ENCODE data around the gene RHOT2. TPM values are rescaled to one million over a fixed set of nuclear protein-coding genes. Genes with fewer than 3 reads are reported as not detected.

Gene RHOT2
- total and polyA plus RNA-seq, 9 of the 15 experiments (the other 6 are each of a cell fraction or from before 2014, with no cell fraction given), result 5.0 to 373 (median 112) TPM

DNA sequence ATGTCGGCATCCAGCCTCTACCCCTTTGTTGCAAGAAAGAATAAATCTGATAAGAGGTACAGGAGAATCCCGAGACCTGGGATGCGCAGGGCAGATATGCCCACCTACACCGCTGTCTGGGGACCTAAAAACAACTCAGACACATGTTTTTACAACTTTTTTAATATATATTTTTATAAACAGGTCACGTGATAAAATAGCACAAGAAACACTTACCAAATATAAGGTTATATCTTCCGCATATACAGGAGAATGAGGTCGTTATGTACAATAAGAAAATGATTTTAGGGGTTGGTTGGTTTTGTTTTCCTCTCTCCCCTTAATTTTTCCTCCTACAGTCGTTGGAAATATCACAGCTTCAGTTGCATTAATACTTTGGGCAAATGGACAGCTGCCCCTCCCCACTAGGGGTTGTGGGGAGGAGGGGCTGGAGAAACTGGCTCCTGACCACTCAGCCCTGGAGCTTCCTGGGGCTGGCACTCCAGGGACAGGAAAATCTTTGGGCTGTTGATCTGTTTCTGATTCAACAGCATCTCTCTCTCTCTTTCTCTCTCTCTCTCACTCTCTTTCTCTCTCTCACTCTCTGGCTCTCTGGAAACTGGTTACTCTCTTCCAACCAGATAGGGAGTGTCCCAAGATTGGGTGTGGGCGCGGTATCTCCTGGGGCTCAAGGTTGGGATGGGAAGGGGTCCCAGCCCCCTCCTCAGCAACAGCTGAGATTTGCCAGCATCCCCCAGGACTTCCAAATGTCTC, 24.6 kb downstream of the RHOT2 start:
- H3K27me3 ChIP-seq (ENCODE audit: control insufficient read depth in 2 of 2, insufficient read depth in 2 of 2, low read length in 2 of 2), result no peaks in the 10 kb centered on the region
- H3K4me2 ChIP-seq (ENCODE audit: insufficient read depth, low read length), result no peak overlapping the region
- H3K9ac ChIP-seq (ENCODE audit: insufficient read depth in 1 of 2, low read depth in 2 of 2, low read length in 2 of 2), result no peak overlapping the region
- no TSS peak for BruUV-seq (replicated peaks)
- H3K9me1 ChIP-seq (ENCODE audit: control insufficient read depth, insufficient read depth, low read length), result peaks cover 5% of the 10 kb centered on the region
- no peaks in the 10 kb centered on the region for H3K9me3 ChIP-seq (replicated peaks; ENCODE audit: control insufficient read depth, insufficient read depth, low read depth, low read length)
- intact Hi-C loops (cut with micrococcal nuclease) (no loop called here), in situ Hi-C loops (cut with MboI) (no loop called here)
- peaks cover 17% of the 10 kb centered on the region; the same call in 2 of the 3 replicates for H3K79me2 ChIP-seq (ENCODE audit: control insufficient read depth, insufficient read depth, low read length)
- peaks cover 12 to 77% of the 10 kb centered on the region in 2 experiments for H3K4me1 ChIP-seq (replicated peaks in 1 of 2; ENCODE audit: control insufficient read depth in 2 of 2, insufficient read depth in 2 of 2, low read length in 2 of 2)
- H3K36me3 ChIP-seq (ENCODE audit: control insufficient read depth, insufficient read depth, low read length), result peaks cover 12% of the 10 kb centered on the region; the same call in 2 of the 3 replicates
- DNase-seq (ENCODE audit: extremely low read depth in 1 of 4, low spot score in 3 of 4) (peak in 1 of 4 experiments; percentile 7), FAIRE-seq (peak; percentile 57), ATAC-seq (no peak)
- no peak overlapping the region for H3K27ac ChIP-seq (ENCODE audit: extremely low read depth, low read depth, low read length)
- ChIA-PET POLR2A (interaction anchor here (0.9 kb wide), 1 partner anchor 14 kb away, joined by 3 read pairs; no protein-coding TSS in a partner anchor), CTCF (ENCODE audit: low intra/inter-chr PET ratio) (no interaction called here)
- no peaks in the 10 kb centered on the region for H4K20me1 ChIP-seq (replicated peaks; ENCODE audit: control insufficient read depth, insufficient read depth, low read length)
- H3K4me3 ChIP-seq, result no peak overlapping the region
- H2AFZ ChIP-seq (ENCODE audit: low read depth, low read length), result no peak overlapping the region
- WGBS (ENCODE audit: insufficient coverage, low coverage, missing lambda C conversion rate), result 42% methylated on average over 9 of the region's 10 CpGs
- TF ChIP-seq, protein P1, sequence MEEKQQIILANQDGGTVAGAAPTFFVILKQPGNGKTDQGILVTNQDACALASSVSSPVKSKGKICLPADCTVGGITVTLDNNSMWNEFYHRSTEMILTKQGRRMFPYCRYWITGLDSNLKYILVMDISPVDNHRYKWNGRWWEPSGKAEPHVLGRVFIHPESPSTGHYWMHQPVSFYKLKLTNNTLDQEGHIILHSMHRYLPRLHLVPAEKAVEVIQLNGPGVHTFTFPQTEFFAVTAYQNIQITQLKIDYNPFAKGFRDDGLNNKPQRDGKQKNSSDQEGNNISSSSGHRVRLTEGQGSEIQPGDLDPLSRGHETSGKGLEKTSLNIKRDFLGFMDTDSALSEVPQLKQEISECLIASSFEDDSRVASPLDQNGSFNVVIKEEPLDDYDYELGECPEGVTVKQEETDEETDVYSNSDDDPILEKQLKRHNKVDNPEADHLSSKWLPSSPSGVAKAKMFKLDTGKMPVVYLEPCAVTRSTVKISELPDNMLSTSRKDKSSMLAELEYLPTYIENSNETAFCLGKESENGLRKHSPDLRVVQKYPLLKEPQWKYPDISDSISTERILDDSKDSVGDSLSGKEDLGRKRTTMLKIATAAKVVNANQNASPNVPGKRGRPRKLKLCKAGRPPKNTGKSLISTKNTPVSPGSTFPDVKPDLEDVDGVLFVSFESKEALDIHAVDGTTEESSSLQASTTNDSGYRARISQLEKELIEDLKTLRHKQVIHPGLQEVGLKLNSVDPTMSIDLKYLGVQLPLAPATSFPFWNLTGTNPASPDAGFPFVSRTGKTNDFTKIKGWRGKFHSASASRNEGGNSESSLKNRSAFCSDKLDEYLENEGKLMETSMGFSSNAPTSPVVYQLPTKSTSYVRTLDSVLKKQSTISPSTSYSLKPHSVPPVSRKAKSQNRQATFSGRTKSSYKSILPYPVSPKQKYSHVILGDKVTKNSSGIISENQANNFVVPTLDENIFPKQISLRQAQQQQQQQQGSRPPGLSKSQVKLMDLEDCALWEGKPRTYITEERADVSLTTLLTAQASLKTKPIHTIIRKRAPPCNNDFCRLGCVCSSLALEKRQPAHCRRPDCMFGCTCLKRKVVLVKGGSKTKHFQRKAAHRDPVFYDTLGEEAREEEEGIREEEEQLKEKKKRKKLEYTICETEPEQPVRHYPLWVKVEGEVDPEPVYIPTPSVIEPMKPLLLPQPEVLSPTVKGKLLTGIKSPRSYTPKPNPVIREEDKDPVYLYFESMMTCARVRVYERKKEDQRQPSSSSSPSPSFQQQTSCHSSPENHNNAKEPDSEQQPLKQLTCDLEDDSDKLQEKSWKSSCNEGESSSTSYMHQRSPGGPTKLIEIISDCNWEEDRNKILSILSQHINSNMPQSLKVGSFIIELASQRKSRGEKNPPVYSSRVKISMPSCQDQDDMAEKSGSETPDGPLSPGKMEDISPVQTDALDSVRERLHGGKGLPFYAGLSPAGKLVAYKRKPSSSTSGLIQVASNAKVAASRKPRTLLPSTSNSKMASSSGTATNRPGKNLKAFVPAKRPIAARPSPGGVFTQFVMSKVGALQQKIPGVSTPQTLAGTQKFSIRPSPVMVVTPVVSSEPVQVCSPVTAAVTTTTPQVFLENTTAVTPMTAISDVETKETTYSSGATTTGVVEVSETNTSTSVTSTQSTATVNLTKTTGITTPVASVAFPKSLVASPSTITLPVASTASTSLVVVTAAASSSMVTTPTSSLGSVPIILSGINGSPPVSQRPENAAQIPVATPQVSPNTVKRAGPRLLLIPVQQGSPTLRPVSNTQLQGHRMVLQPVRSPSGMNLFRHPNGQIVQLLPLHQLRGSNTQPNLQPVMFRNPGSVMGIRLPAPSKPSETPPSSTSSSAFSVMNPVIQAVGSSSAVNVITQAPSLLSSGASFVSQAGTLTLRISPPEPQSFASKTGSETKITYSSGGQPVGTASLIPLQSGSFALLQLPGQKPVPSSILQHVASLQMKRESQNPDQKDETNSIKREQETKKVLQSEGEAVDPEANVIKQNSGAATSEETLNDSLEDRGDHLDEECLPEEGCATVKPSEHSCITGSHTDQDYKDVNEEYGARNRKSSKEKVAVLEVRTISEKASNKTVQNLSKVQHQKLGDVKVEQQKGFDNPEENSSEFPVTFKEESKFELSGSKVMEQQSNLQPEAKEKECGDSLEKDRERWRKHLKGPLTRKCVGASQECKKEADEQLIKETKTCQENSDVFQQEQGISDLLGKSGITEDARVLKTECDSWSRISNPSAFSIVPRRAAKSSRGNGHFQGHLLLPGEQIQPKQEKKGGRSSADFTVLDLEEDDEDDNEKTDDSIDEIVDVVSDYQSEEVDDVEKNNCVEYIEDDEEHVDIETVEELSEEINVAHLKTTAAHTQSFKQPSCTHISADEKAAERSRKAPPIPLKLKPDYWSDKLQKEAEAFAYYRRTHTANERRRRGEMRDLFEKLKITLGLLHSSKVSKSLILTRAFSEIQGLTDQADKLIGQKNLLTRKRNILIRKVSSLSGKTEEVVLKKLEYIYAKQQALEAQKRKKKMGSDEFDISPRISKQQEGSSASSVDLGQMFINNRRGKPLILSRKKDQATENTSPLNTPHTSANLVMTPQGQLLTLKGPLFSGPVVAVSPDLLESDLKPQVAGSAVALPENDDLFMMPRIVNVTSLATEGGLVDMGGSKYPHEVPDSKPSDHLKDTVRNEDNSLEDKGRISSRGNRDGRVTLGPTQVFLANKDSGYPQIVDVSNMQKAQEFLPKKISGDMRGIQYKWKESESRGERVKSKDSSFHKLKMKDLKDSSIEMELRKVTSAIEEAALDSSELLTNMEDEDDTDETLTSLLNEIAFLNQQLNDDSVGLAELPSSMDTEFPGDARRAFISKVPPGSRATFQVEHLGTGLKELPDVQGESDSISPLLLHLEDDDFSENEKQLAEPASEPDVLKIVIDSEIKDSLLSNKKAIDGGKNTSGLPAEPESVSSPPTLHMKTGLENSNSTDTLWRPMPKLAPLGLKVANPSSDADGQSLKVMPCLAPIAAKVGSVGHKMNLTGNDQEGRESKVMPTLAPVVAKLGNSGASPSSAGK (IDR thresholded peaks at IDR 0.05), result no peak
- TF ChIP-seq CREB3L1 (IDR thresholded peaks at IDR 0.05; ENCODE audit: borderline replicate concordance, low read depth) (no peak), ZBTB7A (IDR thresholded peaks at IDR 0.05; ENCODE audit: borderline replicate concordance, control insufficient read depth, low read depth, low read length) (peak; percentile 45; the same call in 1 of the 2 replicates), EHMT2 (IDR thresholded peaks at IDR 0.05) (no peak)

All from K562 (cell line).